NOMO-1 treated with dmso at 0.1 percent for 144 hours (cell line): ENCODE data around the gene SPINK8.
A peak's percentile ranks its signal among the peaks of the same experiment; 100 is the strongest.
"Not testable (repeated sequence)": the region's sequence is repeated elsewhere in the genome, so short reads cannot be mapped to it uniquely, and the experiment has no call there.

Experiments
- DNase-seq: peaks from one replicate; lab custom pipeline; 2025; ENCODE audit not compliant: unreplicated experiment; lab: John Stamatoyannopoulos, UW

The SPINK8 gene

DNA sequence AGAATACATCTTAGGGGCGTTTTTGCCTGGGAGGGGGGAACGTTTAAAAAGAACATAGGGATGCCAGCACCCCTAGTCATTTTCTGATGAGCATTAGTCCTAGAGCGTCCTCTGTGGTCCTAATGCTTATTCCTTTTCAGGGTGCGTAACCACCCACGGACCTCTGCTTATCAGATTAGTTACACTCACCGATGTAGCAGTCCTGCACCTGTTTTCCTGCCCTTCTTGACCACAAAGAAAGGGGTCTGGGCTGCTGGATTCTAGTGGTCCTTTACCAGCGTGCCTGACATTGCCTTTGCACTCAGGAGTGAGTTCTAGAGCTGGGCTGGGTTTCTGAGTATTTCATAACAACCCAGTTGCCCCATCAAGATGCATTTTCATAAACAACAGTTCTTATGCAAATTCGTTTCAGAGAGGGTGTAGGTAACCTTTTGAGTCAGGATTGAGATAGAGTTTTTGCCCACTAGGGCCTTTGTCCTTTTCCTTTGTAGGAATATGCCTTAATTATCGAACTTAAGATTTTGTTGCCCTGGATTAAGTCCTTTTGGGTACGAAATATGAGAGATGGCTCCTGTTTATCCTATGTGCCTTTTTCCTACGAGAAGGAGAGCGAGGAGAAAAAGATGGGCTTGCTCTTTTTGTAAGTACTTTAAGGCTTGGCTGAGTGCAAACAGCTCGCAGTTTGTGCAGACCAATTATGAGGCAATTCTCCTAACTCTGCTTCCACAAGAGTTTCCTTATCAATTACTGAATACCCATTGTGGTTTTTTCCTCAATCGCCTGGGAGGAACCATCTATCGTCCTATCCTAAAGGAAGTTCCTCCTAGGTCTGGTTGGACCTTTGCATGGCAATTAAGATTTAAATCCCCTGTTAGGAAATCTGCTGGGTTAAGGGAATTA, at the start of gene SPINK8:
Gene SPINK8, minus strand, starts transcription at position 316 of the 900 bp plus-strand sequence. CDS start 5,320 bp downstream, outside the sequence.
- DNase-seq: not testable (repeated sequence)

DNA sequence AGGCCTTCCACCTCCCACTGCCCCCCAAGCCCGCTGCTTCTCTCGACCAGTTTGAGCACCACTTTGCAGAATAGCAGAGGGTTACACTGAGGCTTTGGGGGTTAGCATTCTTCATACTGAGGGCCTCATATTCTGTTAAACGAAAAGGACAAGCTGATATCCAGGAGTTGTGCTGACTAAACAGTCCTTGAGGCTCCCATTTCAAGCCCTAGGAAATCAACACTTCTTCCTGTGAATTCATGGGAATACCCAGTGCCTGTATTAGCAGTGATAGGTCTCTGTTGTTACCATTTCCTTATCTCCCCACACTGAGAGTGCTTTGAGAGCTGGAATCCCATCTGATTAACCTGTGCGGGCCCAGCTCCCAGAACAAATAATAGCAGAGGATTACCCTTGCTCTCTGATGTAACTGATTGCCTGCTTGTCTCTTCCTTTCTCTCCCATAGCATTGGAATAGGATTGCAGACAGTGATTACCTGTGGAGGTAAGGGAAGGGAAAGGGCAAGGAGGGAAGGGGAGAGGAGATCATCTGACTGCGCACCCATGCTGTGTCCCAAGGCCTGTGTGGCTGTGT, 39.5 kb upstream of the SPINK8 start:
- DNase-seq: no peak

DNA sequence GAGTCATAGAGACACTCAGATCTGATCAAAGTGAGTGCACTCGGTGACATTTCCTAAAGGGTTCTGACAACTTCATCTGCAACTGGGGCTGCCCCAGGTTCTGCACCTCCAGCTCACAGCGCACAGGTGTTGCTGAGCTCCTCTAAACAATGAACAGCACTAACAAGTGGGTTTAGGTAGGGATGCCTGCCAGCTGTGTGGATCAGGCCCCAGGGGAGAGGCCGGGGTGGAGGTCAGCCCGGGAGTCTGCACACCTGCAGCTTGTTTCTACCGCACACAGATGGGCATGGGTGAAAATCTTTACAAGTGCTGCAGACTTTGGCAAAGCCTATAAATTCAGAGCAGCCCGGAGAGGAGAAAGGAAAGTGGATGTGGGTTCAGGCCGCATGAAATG, 38.9 kb upstream of the SPINK8 start:
- no peak for DNase-seq

- no peak for DNase-seq
Measured at GRCh38 chr3:48371651-48372376, 38.4 kb upstream of the SPINK8 start, which contains the start of gene FBXW12. FBXW12 (plus strand) TSS chr3:48372219; CDS start chr3:48372768, 549 bp downstream.

- no peak for DNase-seq
Measured at GRCh38 chr3:48370333-48370713, 36.9 kb upstream of the SPINK8 start.

DNA sequence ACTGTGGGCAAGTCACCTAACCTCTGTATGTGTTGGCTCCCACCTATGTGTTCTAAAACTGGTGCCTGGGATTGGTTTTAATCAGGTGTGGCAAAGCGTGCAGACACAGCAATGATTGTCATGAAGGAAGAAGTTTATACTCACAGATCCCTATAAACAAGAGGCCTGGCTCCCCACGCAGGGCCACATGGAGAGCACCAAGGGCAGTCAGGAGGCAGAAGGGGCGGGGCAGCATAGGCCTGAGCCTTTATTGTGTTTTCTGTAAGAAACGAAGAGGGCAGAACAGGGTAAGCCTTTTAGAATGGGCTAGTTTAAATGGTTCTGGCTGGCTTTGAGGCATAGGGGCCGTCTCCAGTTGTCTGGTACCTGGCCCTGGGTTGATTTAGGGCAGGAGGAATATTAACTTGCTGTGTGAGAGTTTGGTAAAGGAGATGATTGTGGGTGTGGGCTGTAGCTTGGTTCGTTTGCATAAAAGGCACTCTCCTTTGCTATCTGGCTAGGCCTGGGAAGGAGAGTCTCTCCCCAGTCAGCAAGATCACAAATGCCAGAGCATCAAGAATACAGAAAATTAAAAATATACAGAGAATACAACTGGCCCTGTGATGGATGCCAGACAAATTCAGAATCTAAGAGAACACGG, 36.4 kb upstream of the SPINK8 start:
- no peak for DNase-seq

GRCh38 chr3:48367201-48367600, 33.7 kb upstream of the SPINK8 start:
- no peak for DNase-seq

DNA sequence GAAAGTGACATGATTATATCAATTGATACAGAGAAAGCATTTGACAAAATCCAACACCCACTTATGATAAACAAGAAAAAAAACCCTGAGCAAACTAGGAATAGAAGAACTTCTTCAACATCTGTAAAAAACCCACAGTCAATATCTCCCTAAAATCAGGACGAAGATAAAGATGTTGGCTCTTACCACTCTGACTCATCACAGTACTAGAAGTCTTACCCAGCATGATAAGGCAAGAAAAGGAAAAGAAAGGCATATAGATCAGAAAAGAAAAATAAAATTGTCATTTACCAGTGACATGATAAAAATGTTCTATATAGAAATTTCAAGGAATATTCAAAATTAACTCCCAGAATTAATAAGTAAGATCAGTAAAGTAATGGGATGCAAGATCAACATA, 31.4 kb upstream of the SPINK8 start:
- no peak for DNase-seq

DNA sequence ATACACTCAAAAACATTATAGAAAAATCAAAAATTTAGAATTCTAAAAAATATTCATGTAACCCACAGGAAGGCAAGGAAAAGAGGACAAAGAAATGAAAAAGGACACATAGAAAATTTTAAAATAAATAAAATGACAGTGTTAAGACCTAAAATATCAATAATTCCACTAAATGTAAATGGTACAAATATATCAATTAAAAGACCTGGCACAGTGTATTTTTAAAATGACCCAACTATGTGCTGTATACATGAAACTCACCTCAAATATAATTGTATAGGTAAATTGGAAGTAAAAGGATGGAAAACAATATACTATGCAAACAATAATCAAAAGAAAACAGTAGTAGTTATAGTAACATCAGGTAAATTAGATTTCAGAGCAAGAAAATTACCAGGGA, 28.5 kb upstream of the SPINK8 start:
- DNase-seq: no peak

GRCh38 chr3:48356419-48356818, 23.0 kb upstream of the SPINK8 start:
- no peak for DNase-seq

GRCh38 chr3:48353987-48354386, 20.5 kb upstream of the SPINK8 start:
- DNase-seq: no peak

GRCh38 chr3:48352546-48352945, 19.1 kb upstream of the SPINK8 start:
- no peak for DNase-seq

GRCh38 chr3:48347500-48347899, 14.0 kb upstream of the SPINK8 start:
- DNase-seq: no peak

DNA sequence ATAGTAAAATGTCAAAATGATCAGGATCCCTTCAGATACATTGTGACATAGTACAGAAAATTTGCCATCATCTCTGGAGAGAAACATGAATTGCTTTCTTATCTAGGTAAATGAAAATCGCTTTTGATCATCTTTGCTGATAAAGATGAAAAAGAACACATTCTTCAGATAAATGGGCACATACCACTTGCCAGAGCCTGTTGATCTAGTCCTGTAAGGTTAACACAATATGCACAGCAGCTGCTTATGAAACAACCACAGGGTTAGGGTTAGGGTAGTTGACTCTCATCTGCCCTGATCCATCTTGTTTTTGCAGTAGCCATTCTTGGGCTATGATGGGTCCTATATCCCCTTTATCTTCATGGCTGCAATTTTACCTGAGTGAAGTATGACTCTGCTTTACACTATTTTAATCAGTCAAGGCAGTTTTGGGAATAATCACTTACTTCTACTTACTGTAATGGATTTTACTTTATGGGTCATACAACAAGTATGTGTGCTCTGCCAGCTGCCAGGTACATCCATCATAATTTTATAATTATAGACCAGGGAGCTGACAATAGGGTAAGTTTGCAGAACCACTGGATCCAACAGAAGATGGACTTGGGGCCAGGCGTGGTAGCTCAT, 12.6 kb upstream of the SPINK8 start:
- DNase-seq: no peak

DNA sequence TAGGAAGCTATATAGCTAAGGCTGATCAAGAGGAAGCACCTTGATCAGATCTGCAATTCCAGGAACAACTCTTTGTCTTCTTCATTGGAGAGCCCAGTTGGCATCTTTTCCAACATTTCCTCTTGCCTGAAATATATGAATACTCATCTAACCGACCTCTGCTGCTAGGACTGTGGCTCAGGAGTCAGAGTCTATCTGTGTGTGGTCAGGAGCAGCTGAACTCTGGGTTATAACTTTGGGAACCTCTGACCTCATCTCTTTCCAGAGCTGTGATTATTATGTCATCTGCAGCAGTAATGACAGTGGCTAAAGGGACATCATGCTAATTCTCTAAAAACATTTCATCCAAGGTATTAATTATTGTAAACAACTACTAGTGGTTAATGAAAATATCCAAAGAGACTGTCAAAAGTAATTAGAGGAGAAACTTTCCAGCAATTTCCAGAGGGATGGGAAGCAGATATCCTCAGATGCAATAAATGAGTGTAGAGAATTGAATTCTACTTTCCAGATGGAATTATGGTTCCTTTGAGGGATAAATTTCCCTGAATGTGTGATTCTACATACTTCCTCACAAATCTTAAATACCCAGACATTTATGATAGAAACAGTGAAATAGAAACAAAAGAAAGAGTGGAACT, 11.5 kb upstream of the SPINK8 start:
- no peak for DNase-seq

DNA sequence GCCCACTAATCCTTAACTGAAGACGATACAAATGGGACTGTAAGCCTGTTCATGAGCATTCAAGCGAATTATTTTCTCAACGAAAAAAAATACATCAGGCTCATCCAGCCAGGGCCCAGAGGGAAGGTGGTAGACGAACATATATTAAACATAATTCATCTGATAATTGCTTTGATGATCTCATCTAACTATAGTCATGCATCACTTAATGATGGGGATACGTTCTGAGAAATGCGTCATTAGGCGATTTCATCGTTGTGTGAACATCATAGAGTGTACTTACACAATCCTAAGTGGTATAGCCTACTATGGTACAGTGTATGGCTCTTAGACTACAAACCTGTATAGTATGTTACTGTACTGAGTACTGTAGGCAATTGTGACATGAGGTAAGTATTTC, 10.0 kb upstream of the SPINK8 start:
- DNase-seq: no peak

- DNase-seq: no peak
Measured at GRCh38 chr3:48338635-48339034, 5.2 kb upstream of the SPINK8 start.

GRCh38 chr3:48337536-48337935, 4.1 kb upstream of the SPINK8 start:
- not testable (repeated sequence) for DNase-seq

GRCh38 chr3:48335286-48335685, 1.8 kb upstream of the SPINK8 start:
- DNase-seq: peak; percentile 70

- DNase-seq: no peak
Measured at GRCh38 chr3:48334605-48335004, 1.1 kb upstream of the SPINK8 start.
